22Rv1 (cell line): Measurements from ENCODE around the gene MUC22.

Experiments
- ZFX ChIP-seq: fragments of 450-650 bp; IDR thresholded peaks from 2 replicates; pipeline ENCODE4 v1.6.1; 2017; ENCODE audit warnings: antibody characterized with exemption, borderline replicate concordance
- TF ChIP-seq, protein P1 (sequence below): fragments of 450-650 bp; IDR thresholded peaks from 2 replicates; pipeline ENCODE4 v1.5.1; 2017; ENCODE audit warnings: mild to moderate bottlenecking

DNA sequence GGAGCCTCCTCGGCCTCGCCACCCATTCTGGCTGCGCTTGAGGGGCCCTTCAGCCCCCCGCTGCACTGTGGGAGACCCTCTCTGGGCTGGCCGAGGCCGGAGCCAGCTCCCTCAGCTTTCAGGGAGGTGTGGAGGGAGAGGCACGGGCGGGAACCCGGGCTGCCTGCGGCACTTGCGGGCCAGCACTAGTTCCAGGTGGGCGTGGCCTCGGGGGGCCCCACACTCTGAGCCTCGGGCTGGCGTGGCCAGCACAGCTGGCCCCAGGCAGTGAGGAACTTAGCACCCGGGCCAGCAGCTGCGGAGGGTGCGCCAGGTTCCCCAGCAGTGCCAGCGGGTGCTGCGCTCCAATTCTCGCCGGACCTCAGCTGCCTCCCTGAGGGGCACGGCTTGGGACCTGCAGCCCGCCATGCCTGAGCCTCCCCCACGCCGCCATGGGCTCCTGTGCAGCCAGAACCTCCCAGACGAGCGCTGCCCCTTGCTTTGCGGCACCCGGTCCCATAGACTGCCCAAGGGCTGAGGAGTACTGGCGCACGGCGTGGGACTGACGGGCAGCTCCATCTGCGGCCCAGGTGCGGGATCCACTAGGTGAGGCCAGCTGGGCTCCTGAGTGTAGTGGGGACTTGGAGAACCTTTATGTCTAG, 6.5 kb downstream of the MUC22 start:
- TF ChIP-seq, protein P1, sequence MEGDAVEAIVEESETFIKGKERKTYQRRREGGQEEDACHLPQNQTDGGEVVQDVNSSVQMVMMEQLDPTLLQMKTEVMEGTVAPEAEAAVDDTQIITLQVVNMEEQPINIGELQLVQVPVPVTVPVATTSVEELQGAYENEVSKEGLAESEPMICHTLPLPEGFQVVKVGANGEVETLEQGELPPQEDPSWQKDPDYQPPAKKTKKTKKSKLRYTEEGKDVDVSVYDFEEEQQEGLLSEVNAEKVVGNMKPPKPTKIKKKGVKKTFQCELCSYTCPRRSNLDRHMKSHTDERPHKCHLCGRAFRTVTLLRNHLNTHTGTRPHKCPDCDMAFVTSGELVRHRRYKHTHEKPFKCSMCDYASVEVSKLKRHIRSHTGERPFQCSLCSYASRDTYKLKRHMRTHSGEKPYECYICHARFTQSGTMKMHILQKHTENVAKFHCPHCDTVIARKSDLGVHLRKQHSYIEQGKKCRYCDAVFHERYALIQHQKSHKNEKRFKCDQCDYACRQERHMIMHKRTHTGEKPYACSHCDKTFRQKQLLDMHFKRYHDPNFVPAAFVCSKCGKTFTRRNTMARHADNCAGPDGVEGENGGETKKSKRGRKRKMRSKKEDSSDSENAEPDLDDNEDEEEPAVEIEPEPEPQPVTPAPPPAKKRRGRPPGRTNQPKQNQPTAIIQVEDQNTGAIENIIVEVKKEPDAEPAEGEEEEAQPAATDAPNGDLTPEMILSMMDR, result no peak
- no peak for TF ChIP-seq ZFX
